Upper lobe of left lung (tissue), 4 donors: Measurements from ENCODE around the gene UBL4B.

Experiments used
- CTCF ChIP-seq, 6 experiments: fragments of 450-650 bp in 4 of 6; fragments of 200-600 bp in 2 of 6; sonication (generic) in 2 of 6; IDR thresholded peaks; one replicate each; pipeline ENCODE4 v1.5.1; 2016 to 2019; ENCODE audit warnings: antibody characterized with exemption in 6 of 6
- POLR2AphosphoS5 ChIP-seq, 2 donors: sonication (generic); formaldehyde crosslinking; IDR thresholded peaks; one replicate each; pipeline ENCODE4 v1.5.1; 2017; ENCODE audit warnings: antibody characterized with exemption in 2 of 2

- TF ChIP-seq CTCF (IDR thresholded peaks at IDR 0.05) (peak in 1 of 6 experiments; percentile 4), POLR2AphosphoS5 (IDR thresholded peaks at IDR 0.05) (no peak)
Observed at GRCh38 chr1:110069404-110070281, 42.6 kb upstream of the UBL4B start.
